ENCODE data around the gene ACER2.

The ACER2 gene

DNA sequence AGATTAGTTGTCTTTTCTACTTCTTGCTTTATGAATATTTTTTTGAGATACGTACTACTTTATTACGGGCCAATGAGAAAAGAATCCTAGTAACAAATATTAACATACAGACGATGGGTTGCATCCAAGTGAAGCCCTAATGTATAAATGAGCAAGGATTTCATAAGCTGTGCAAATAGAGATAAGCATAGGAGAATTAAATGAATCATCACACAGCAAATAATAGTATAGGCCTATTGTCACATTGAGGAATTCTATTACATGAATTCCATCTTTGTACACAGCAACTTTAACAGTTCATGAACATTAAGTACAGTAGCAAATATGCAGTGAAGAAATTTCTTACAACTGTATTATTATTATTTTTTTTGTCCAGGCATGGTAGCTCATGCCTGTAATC, 78.0 kb downstream of the ACER2 start:
- no peak for DNase-seq (ENCODE audit: low read depth in 2 of 2)

DNA sequence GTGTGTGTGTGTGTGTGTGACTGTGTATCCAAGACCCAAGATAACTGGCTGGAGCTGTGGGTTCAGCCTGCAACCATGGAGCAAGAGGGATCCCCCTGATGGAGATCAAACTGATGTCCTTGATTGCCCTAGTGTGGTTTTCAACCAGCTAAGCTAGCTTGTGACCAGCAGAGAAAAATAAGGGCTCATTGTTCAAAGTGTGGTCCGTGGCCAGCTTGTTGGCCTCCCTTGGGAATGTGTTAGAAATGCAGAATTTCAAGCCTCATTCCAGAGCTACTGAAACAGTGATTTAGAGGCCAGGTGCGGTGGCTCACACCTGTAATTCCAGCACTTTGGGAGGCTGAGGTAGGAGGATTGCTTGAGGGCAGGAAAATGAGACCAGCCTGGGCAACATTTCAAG, 79.9 kb downstream of the ACER2 start:
- no peak for DNase-seq (ENCODE audit: low read depth in 2 of 2)

DNA sequence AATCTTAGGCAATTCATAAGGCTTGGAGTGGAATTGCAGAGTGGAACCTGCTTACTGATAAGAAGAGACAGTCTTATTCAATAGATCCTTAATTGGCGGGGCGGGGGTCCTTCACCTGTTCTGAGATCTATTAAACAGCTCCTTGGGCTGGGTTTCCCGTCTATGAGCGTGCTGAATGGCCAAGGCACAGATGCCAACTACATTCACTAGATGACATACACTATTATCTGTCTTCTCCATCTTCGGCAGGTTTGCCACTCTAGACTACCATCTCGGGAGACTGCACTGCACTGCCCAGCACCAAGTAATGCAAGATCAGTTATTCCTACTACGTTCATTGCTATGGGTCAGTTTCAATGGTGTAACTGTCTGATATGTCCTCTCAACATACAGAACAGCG, 81.5 kb downstream of the ACER2 start:
- DNase-seq (ENCODE audit: low read depth in 2 of 2) = no peak

GRCh38 chr9:19490828-19491227, 82.0 kb downstream of the ACER2 start:
- DNase-seq (ENCODE audit: low read depth in 2 of 2) = no peak

DNA sequence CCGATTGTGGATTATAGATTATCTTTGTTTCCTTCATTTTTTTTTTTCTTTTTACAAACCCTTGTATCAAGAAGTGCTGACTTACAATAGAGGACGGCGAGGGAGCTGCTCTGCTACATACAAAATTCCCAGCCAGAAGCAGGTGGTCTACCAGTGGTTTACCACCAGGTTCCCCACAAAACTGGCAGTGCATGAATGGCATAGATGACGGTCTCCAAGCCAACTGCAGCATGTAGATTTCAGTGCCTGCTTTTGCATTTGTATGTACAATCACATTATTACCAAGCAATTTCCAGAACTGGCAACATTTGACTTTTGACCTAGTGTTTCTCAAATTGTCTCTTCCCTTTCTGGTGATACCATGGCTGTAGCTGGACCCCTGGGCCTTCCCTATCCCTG, 84.0 kb downstream of the ACER2 start:
- DNase-seq (ENCODE audit: low read depth in 2 of 2) = no peak

- no peak for DNase-seq (ENCODE audit: low read depth in 2 of 2)
These were observed 84.5 kb downstream of the ACER2 start for GRCh38 chr9:19493174-19493811.

- no peak for DNase-seq (ENCODE audit: low read depth in 2 of 2)
These were observed 85.1 kb downstream of the ACER2 start for GRCh38 chr9:19493876-19494275.

DNA sequence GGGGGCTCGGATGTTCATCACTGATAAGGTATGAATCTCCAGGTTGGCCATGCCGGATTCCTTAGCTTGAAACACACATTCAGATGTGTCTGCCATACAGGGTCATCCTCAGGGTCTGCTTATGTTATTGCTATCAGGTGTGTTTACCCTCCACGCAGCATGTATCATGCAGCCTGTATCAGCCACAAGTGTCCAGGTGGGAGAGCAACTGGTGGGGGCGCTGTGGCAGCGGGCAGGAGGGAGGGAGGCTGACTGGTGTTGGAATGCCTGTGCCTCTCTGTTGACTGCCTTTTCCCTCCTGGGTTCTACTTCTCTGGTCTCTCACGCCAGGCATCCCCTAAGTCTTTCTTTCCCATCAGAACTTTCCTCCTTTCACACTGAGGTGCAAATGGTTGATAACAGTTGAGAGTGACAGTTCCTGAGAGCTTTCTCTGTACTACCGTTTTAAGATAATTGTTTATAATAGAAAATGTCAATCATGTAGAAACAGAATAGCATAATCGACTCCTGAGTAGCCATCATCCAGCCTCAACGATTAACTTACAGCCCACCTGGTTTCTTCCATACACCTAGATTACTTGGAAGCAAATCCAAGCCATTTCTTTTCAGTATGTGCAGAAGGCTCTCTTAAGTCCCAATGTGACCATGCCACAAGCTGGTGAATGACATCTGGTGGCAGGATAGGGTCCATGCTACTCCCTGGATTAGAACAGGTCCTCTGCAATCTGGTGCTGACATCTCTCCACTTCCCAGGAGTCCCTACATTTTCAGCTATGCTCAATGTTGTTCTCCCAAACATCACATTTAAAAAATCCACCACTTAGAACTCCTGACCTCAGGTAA, 86.6 kb downstream of the ACER2 start:
- no peak for DNase-seq (ENCODE audit: low read depth in 2 of 2)

- DNase-seq (ENCODE audit: low read depth in 2 of 2) = no peak
These were observed 87.7 kb downstream of the ACER2 start for GRCh38 chr9:19496321-19497050.

DNA sequence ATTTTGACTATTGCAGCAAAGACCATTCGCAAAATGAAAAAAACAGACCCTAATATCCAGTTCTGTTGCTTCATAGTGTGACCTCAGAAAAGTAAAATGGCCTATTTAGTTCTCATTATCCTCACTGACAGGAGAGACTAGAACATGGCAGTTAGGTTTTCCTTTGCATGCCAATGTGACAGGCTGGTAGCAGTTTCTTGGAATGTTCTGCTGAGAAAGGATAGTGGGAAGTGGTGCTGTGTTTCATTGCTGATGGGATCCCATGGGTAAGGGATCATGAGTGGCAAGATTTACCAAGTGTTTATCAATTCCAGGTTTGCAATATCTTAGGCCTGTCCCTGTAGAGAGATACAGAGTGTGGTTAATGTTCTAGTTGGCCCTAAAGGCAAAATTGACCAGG, 88.5 kb downstream of the ACER2 start:
- no peak for DNase-seq (ENCODE audit: low read depth in 2 of 2)

- no peak for DNase-seq (ENCODE audit: low read depth in 2 of 2)
These were observed 89.2 kb downstream of the ACER2 start for GRCh38 chr9:19498015-19498414.

Measured in activated CD8-positive, alpha-beta memory T cell treated with anti-CD3 and anti-CD28 coated beads for 4 hours (primary cell).